Measurements from ENCODE around the gene ZNF616.
A peak's percentile ranks its signal among the peaks of the same experiment; 100 is the strongest.
"Not testable (repeated sequence)": the region's sequence is repeated elsewhere in the genome, so short reads cannot be mapped to it uniquely, and the experiment has no call there.

ZNF616 gene

GRCh38 chr19:52102782-52103181 lies 37.0 kb downstream of the ZNF616 start:
- DNase-seq = no peak

GRCh38 chr19:52101866-52102562 lies 37.7 kb downstream of the ZNF616 start:
- no peak for DNase-seq

- DNase-seq = no peak
Measured at GRCh38 chr19:52099497-52100138, 40.1 kb downstream of the ZNF616 start.

GRCh38 chr19:52096416-52096815 lies 43.3 kb downstream of the ZNF616 start:
- DNase-seq = not testable (repeated sequence)

GRCh38 chr19:52095172-52096014 lies 44.3 kb downstream of the ZNF616 start, which contains the start of gene ZNF841:
Gene ZNF841, minus strand, starts transcription at chr19:52095765. Its CDS starts 10,964 bp downstream, at chr19:52084801.
- peak; percentile 65 for DNase-seq

GRCh38 chr19:52094526-52095130 lies 45.1 kb downstream of the ZNF616 start:
- DNase-seq = no peak

- DNase-seq = no peak
Measured at GRCh38 chr19:52086481-52086880, 53.3 kb downstream of the ZNF616 start.

- no peak for DNase-seq
Measured at GRCh38 chr19:52070496-52070895, 69.2 kb downstream of the ZNF616 start.

GRCh38 chr19:52069653-52070052 lies 70.1 kb downstream of the ZNF616 start:
- no peak for DNase-seq

DNA sequence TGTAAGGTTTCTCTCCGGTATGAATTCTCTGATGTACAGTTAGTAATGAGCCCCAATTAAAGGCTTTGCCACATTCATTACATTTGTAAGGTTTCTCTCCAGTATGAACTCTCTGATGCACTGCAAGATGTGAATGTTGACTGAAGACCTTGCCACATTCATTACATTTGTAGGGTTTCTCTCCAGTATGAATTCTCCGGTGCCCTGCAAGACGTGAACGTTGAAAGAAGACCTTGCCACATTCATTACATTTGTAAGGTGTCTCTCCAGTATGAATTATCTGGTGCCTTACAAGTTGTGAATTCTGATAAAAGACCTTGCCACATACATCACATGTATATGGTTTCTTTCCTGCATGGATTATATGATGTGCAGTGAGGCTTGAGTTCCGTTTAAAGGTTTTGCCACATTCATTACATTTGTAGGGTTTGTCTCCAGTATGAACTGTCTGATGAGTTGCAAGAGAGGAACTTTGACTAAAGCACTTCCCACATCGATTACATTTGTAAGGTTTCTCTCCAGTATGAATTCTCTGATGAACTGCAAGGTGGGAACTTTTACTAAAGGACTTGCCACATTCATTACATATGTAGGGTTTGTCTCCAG lies 73.4 kb downstream of the ZNF616 start:
- DNase-seq = no peak

DNA sequence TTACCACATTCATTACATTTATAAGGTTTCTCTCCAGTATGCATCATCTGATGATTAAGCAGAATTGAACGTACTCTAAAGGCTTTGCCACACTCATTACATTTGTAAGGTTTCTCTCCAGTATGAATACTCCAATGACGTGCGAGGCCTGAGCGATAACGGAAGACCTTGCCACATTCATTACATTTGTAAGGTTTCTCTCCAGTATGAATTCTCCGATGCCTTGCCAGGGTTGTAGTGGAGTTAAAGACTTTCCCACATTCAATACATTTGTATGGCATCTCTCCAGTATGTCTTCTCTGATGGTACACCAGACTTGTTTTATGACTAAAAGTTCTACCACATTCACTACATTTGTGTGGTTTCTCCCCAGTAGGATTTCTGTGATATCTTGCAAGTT lies 74.3 kb downstream of the ZNF616 start:
- DNase-seq = no peak

Data from NCI-H1092 treated with DMSO at 0.1 percent for 48 hours (cell line).